HG02885 (cell line): ENCODE data around the gene MTERF4.

ENCODE experiments used
- ATAC-seq: cut with Tn5 transposase; IDR thresholded peaks from one replicate; pipeline ENCODE4 v1.9.1; 2021; ENCODE audit warnings: mild to moderate bottlenecking; ENCODE audit not compliant: unreplicated experiment, poor library complexity

Gene MTERF4

GRCh38 chr2:241052677-241053360 is 49.3 kb downstream of the MTERF4 start:
- no peak for ATAC-seq

- ATAC-seq: no peak
These were observed 50.3 kb downstream of the MTERF4 start for GRCh38 chr2:241051578-241052487.

GRCh38 chr2:241050624-241051577 is 51.2 kb downstream of the MTERF4 start:
- no peak for ATAC-seq

GRCh38 chr2:241049739-241050623 is 52.1 kb downstream of the MTERF4 start:
- no peak for ATAC-seq

GRCh38 chr2:241048949-241049343 is 53.1 kb downstream of the MTERF4 start:
- ATAC-seq: no peak

- no peak for ATAC-seq
These were observed 53.7 kb downstream of the MTERF4 start for GRCh38 chr2:241048149-241048948.

GRCh38 chr2:241047253-241048010 is 54.7 kb downstream of the MTERF4 start:
- ATAC-seq: no peak
